Measurements from ENCODE around the gene OLFM4.

Gene OLFM4

DNA sequence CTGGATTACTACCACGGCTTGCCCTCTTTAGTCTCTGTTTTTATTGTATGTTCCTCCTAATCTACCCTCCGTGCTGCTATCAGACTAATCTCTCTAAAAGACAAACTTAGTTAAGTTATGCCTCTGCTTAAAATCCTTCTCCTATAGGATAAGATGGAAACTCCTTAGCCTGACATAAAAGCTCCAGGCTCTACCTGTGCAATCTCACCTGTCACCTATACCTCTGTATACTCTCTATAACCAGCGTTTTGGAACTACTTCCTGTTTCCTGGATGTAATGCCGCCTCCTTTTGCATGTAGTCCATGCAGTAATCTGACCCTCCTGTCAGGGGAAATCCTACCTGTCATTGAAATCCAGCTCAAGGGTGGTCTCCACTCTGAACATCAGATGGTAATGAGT, 41.2 kb downstream of the OLFM4 start:
- no peak for DNase-seq (ENCODE audit: low spot score)
- TF ChIP-seq, protein P1, sequence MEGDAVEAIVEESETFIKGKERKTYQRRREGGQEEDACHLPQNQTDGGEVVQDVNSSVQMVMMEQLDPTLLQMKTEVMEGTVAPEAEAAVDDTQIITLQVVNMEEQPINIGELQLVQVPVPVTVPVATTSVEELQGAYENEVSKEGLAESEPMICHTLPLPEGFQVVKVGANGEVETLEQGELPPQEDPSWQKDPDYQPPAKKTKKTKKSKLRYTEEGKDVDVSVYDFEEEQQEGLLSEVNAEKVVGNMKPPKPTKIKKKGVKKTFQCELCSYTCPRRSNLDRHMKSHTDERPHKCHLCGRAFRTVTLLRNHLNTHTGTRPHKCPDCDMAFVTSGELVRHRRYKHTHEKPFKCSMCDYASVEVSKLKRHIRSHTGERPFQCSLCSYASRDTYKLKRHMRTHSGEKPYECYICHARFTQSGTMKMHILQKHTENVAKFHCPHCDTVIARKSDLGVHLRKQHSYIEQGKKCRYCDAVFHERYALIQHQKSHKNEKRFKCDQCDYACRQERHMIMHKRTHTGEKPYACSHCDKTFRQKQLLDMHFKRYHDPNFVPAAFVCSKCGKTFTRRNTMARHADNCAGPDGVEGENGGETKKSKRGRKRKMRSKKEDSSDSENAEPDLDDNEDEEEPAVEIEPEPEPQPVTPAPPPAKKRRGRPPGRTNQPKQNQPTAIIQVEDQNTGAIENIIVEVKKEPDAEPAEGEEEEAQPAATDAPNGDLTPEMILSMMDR (IDR thresholded peaks at IDR 0.05; ENCODE audit: extremely low read depth, missing control alignments), result no peak

DNA sequence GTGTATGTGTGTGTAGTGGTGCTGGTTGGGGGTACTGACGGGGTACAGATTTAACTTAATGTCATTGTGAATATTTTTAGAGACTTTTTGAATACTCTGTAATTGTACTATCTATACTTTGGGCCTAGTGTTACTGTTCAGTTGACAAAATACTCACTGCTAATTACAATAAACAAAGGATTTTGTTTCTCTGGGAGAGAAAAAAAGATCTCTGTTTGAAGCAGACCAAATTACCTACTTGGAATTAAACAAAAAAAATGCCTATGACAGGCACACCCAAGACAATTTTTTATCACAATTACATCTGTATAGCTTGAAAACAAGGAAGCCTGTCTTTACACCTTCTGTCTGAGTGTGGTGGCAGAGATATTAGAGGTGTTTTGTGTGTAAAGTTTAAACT, 45.1 kb downstream of the OLFM4 start:
- TF ChIP-seq, protein P1 (IDR thresholded peaks at IDR 0.05; ENCODE audit: extremely low read depth, missing control alignments), result no peak
- no peak for DNase-seq (ENCODE audit: low spot score)

DNA sequence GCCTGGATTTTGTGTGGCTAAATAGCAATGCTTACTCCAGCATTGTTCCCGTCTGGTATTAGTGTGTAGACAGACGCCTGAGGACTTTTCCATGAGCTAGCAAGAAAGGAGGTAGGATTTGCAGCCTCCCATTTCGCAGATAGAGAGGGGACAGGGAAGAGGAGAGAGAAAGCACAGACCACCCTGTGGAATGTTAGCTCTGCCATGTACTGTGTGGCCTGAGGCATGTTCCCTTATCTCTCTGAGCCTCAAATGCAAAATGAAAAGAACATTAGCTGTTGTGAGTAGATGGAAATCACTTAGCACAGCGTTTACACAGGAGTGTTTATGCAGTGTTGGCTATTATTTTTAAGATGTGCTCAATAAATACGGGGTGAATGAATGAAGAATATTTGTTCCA, 45.5 kb downstream of the OLFM4 start:
- no peak for DNase-seq (ENCODE audit: low spot score)
- TF ChIP-seq, protein P1 (IDR thresholded peaks at IDR 0.05; ENCODE audit: extremely low read depth, missing control alignments), result no peak

DNA sequence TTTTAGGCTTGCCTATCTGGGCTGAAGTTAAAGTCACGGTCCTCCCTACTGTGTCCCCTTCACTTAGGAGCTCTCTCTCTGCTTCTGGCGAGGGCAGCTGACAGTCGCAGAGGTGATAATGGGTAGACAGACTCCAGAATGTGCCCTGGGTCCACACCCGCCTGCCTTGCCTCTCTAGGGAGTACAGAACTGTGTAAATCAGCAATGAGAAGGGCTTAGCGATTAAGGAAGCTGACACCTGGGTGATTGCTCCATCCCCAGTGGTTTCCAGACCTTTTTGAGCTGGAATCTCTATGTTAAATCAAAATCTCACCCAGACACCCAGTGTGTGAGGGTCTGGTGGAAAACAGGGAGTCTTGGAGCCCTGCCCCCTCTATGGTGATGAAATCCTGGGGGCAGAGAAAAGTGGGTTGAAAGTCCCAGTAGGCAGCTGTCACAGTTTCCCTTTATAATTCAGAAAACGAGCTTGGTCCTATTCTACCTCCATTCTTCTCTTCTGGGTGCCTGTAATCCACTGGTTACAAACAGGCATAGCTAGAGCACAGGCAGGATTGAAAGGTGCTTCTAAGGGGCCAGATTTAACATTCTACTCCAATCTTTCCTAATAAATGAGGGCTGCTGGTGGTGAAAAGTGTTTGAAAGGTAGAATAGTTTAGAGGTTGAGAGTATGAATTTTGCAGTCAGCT, 46.9 kb downstream of the OLFM4 start:
- no peak for DNase-seq (ENCODE audit: low spot score)
- TF ChIP-seq, protein P1 (IDR thresholded peaks at IDR 0.05; ENCODE audit: extremely low read depth, missing control alignments), result no peak

DNA sequence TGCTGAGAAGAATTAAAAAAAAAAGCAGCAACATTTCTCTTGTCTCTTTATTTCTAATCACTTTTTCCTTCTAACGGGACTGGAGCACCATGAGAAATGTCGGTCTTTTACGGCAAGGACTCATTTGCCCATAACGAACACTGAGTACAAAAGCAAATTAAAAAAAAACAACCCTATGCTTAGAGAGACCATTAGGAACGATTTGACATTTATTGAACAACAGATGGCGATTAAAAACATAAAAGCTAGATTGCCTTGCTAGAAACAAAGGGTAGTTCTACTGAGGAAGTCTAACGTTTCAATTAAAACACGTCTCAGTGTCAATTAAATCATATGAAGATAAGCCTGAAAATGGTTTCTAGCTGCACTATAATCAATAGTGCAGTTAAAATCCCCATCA, 51.1 kb downstream of the OLFM4 start:
- TF ChIP-seq, protein P1 (IDR thresholded peaks at IDR 0.05; ENCODE audit: extremely low read depth, missing control alignments), result no peak
- no peak for DNase-seq (ENCODE audit: low spot score)

DNA sequence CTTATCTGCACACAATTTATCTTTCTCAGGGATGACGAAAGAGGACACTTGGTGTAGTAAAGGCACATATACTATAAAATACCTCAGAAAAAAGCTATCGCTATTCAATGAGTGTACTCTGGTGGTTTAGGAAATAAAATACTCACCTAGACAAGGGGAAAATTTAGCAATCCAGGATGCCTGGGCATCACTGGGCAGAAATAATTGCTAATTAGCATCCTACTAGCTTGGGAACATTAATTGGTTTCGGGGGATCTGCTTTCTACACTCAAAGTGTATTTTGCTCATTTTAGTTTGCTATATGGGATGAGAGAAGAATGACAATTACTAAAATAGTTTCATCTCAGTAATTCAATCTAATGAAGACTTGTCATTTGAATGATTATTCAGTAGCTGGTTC, 60.3 kb downstream of the OLFM4 start:
- TF ChIP-seq, protein P1 (IDR thresholded peaks at IDR 0.05; ENCODE audit: extremely low read depth, missing control alignments), result no peak
- no peak for DNase-seq (ENCODE audit: low spot score)

DNA sequence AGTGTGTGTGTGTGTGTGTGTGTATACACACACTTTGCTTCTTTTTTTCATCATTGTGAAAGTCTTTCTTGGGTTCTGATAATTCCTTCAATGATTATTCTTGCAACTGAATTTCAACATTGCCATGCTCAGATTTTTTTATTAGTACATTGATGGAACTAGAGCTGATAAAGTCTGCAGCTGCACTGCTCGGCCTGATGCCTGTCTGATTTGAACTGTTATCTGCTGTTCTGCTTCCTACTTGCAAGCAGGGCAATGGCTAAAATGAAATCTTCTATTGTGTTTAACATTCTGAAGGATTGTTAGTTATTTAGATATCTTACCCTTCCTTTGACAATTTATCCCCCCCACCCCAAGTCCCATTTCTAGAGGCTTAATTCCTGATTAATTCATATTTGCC, 61.3 kb downstream of the OLFM4 start:
- TF ChIP-seq, protein P1 (IDR thresholded peaks at IDR 0.05; ENCODE audit: extremely low read depth, missing control alignments), result no peak

More for the DNA sequence above, 61.3 kb downstream of the OLFM4 start:
- no peak for DNase-seq (ENCODE audit: low spot score)

All from GM20000 (cell line).